HUES64 (cell line): ENCODE measurements around the gene PMEL.
"Not testable (repeated sequence)": the region's sequence is repeated elsewhere in the genome, so short reads cannot be mapped to it uniquely, and the experiment has no call there.

Experiments used
- H3K27ac ChIP-seq: 2 replicates; pipeline ENCODE4 v1.7.0; 2013; ENCODE audit warnings: low read depth, low read length, inconsistent platforms
- H3K27me3 ChIP-seq: 2 replicates; pipeline ENCODE4 v1.6.1; 2013; ENCODE audit warnings: mild to moderate bottlenecking, low read length; ENCODE audit not compliant: insufficient read depth
- H3K36me3 ChIP-seq: 2 replicates; pipeline ENCODE4 v1.6.1; 2013; ENCODE audit warnings: mild to moderate bottlenecking, low read length; ENCODE audit not compliant: insufficient read depth
- H3K4me1 ChIP-seq: 2 replicates; pipeline ENCODE4 v1.6.1; 2013; ENCODE audit warnings: mild to moderate bottlenecking, low read length, moderate library complexity; ENCODE audit not compliant: insufficient read depth
- H3K4me3 ChIP-seq: 2 replicates; pipeline ENCODE4 v1.5.1; 2013; ENCODE audit warnings: mild to moderate bottlenecking, low read length, moderate library complexity
- H3K9ac ChIP-seq: 2 replicates; pipeline ENCODE4 v1.6.1; 2013; ENCODE audit warnings: mild to moderate bottlenecking, low read depth, low read length
- H3K9me3 ChIP-seq: 2 replicates; pipeline ENCODE4 v1.6.1; 2013; ENCODE audit warnings: low read depth, low read length; ENCODE audit not compliant: insufficient read depth
- WGBS: fragments of 150-250, 120-280 bp; methylation state at CpG from one replicate; pipeline ENCODE4 v1.1.7; 2013; ENCODE audit warnings: missing lambda C conversion rate; 5-methylcytosine and 5-hydroxymethylcytosine counted together

The PMEL gene

DNA sequence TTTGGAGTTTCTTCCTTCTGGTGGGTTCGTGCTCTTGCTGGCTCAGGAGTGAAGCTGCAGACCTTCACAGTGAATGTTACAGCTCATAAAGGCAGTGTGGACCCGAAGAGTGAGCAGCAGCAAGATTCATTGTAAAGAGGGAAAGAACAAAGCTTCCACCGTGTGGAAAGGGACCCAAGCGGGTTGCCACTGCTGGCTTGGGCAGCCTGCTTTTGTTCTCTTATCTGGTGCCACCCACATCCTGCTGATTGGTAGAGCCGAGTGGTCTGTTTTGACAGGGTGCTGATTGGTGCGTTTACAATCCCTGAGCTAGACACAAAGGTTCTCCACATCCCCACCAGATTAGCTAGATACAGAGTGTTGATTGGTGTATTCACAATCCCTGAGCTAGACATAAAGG is 33.7 kb upstream of the PMEL start:
- not testable (repeated sequence) for H3K4me1 ChIP-seq, H3K9ac ChIP-seq, H3K9me3 ChIP-seq, H3K4me3 ChIP-seq, H3K27ac ChIP-seq, H3K27me3 ChIP-seq
- WGBS, result 93% methylated on average over 4 of the region's 6 CpGs
- peaks cover 33% of the 10 kb centered on the region for H3K36me3 ChIP-seq

DNA sequence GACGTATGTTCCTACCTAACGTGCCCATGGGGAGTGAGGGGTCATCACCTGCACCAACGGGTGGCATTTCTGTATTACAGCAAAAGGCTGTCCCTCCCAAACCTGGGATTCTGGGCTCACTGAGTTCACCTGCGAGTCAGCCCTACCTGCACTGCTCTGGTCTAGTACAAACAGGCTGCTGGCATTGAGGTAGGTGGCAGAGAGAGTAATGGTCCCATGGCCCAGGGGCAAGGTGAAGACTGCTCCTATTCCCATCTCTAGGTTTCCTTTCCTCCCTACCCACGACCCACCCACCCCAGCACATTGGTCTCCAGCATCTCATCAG is 31.7 kb upstream of the PMEL start:
- H3K9ac ChIP-seq, result peak overlapping the region; percentile 68
- WGBS, result 5% methylated on average over 5 of the region's 5 CpGs
- 0 out of 2 replicates have a peak overlapping the region, but pooled peaks have one; percentile 14 for H3K27ac ChIP-seq
- H3K36me3 ChIP-seq, result peaks cover 35% of the 10 kb centered on the region
- peak overlapping the region; percentile 77 for H3K4me3 ChIP-seq
- no peaks in the 10 kb centered on the region for H3K4me1 ChIP-seq
- H3K27me3 ChIP-seq, result no peaks in the 10 kb centered on the region
- no peaks in the 10 kb centered on the region for H3K9me3 ChIP-seq

DNA sequence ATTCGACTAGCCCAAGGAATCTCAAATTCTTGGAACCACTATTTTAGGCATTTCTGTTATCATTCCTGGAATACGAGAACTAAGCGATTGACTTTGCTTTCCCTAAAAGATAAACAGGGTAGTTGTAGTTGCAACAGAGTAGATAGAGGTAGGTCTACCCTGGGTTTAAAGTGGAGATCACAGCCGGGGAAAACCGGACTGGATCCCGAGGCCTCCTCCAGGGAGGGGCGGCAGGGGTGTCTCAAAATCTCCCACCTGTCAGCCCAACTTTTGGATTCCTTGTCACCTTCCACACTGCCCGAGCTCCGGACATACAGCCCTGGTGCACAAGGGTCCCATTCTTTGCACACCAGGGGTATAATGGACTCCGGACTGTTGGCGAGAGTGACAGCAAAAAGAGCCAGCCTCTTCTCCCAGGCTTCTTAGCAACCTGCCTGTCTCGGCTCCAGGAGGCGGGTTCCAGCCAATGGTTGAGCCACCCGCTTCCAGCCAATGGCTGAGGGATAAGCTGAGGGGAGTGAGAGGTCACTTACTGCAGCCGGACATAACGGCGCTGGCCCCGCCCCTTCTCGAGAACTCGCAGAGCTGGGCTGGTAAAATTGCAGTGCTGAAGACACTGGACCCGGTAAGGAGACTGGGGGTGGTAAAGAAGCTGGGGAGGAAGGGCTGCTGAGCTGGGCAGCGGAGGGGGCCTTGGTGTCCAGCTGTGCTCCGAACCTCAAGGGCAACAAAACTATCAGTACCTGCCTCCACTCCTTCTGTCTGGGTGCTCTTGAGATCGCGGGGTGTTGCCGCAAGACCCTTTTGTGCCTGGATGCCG is 31.1 kb upstream of the PMEL start, which contains the start of gene SUOX:
TSS of gene SUOX (plus strand) at position 562 of the 820 bp plus-strand sequence. CDS start 4,946 bp downstream, outside the sequence.
- H3K27ac ChIP-seq, result peak within 1 kb of the TSS; percentile 19; the same call in 1 of the 2 replicates
- H3K9me3 ChIP-seq, result no peaks in the 10 kb centered on the region
- 9% methylated on average over 27 of the region's 27 CpGs for whole genome bisulfite sequencing
- H3K27me3 ChIP-seq, result no peaks in the 10 kb centered on the region
- peaks cover 37% of the 10 kb centered on the region for H3K36me3 ChIP-seq
- no peaks in the 10 kb centered on the region for H3K4me1 ChIP-seq
- peak within 1 kb of the TSS; percentile 68 for H3K9ac ChIP-seq
- H3K4me3 ChIP-seq, result peak within 1 kb of the TSS; percentile 77

DNA sequence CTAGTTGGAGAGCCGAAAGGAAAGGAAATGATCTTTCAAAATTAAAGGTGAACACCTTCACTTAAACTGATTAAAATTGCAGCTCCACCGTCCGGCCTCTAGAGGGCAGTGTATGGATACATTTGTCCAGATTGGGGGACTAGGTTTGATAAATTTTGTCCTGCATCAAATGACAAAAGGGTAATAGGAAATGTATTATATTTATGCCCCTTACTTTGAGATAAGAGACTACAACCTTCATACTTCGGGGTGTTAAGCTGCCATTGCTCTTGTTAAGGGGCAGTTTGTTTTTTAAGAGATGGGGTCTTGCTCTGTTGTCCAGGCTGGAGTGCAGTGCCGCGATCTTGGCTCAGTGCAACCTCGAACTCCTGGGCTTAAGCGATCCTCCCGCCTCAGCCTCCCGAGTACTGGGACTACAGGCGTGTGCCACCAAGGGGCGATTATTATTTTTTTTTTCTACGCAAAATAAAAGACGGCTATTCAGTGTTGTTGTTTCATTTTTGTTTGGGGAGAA is 30.4 kb upstream of the PMEL start:
- WGBS, result 70% methylated on average over 13 of the region's 14 CpGs
- H3K9me3 ChIP-seq, result no peaks in the 10 kb centered on the region
- peak overlapping the region; percentile 19; the same call in 1 of the 2 replicates for H3K27ac ChIP-seq
- H3K4me1 ChIP-seq, result no peaks in the 10 kb centered on the region
- no peaks in the 10 kb centered on the region for H3K27me3 ChIP-seq
- peak overlapping the region; percentile 77 for H3K4me3 ChIP-seq
- H3K36me3 ChIP-seq, result peaks cover 43% of the 10 kb centered on the region
- no peak overlapping the region for H3K9ac ChIP-seq

DNA sequence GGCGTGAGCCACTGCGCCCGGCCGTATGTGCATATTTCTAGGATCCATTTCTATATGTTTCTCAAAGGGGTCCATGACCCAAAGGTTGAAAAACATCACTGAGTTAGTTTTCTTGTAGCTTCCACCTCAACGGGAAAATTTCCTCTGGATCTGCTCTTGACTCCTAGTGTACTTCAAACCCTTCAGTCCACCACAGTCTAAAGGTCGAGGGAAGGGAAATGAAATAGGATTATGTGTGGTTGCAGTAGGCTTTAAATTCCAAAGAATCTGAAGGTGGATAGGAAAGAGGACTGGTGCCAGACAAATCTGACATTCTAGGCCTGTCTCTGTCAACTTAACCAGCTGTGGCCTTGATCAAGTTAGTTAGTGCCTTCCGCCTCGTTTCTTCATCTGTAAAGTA is 29.5 kb upstream of the PMEL start:
- Histone ChIP-seq H3K36me3 (peaks cover 52% of the 10 kb centered on the region), H3K9me3 (no peaks in the 10 kb centered on the region), H3K27ac (no peak overlapping the region), H3K4me3 (no peak overlapping the region), H3K9ac (no peak overlapping the region), H3K27me3 (no peaks in the 10 kb centered on the region), H3K4me1 (no peaks in the 10 kb centered on the region)
- 93% methylated on average over 8 of the region's 8 CpGs for WGBS

DNA sequence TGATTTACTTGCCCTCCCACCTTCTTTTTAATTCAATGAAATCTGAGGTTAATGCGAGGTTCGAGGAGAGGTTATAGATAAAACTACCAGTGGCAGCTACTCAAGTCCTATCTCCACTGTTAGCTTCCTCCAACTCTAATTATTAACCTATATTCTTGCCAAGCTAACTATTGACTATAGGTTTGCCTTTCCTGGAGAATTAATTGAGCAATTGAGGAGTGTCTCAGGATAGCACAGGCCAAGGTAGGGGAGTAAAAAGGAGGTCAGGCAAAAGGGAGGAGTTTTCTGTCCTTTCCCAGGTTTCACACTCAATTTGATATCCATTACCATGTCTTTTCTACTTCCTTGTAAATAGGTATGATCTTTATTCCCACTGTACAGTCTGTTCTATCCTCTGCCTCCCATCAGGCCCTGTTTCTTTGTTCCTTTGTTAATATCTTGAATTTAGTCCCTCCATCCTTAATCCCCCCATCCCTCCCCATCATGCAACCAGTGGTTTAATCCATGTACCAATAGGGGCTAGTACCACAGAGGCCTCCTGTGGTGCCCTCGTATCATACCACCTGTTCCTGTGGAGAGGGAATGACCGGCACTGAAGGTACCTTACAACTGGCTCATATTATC is 27.5 kb upstream of the PMEL start:
- no peak overlapping the region for H3K9ac ChIP-seq
- WGBS, result 93% methylated on average over 2 of the region's 4 CpGs
- H3K4me1 ChIP-seq, result no peaks in the 10 kb centered on the region
- H3K9me3 ChIP-seq, result no peaks in the 10 kb centered on the region
- H3K36me3 ChIP-seq, result peaks cover 66% of the 10 kb centered on the region
- no peak overlapping the region for H3K27ac ChIP-seq
- H3K27me3 ChIP-seq, result no peaks in the 10 kb centered on the region
- no peak overlapping the region for H3K4me3 ChIP-seq

DNA sequence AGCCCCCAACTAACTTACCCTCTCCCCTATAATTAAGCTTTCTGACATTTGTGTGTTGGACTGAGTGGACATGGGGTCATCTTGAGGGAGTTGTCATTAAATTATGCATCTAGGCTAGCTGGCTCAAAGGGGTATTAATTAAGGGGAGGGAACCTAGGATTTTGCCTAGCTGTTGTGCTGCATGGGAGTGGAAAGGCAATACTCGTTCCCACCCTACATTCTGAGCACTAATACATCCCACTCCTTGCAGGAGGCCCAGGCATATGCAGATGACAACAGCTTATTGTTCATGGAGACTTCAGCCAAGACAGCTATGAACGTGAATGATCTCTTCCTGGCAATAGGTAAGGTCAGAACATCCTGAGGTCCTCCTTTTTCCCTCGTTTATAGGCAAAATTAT is 25.3 kb upstream of the PMEL start:
- no peak overlapping the region for H3K9ac ChIP-seq
- H3K27me3 ChIP-seq, result no peaks in the 10 kb centered on the region
- no peak overlapping the region for H3K27ac ChIP-seq
- H3K4me1 ChIP-seq, result no peaks in the 10 kb centered on the region
- H3K9me3 ChIP-seq, result no peaks in the 10 kb centered on the region
- WGBS, result 91% methylated on average over 3 of the region's 3 CpGs
- H3K36me3 ChIP-seq, result peaks cover 84% of the 10 kb centered on the region
- H3K4me3 ChIP-seq, result no peak overlapping the region

DNA sequence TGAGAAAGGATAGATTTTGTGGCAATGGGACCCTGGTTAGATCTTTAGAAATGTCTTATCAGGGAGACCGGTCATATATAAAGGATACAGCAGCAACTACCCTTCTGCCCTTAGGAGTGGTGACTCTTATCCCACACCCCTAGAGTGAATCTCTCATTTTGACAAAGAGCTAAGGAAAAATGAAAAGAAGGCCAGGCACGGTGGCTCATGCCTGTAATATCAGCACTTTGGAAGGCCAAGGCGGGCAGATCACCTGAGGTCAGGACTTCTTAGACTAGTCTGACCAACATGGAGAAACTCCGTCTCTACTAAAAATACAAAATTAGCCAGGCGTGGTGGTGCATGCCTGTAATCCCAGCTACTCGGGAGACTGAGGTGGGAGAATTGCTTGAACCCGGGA is 20.1 kb upstream of the PMEL start:
- 96% methylated on average over 7 of the region's 7 CpGs for WGBS
- not testable (repeated sequence) for H3K4me3 ChIP-seq, H3K9ac ChIP-seq, H3K4me1 ChIP-seq, H3K27me3 ChIP-seq, H3K9me3 ChIP-seq, H3K27ac ChIP-seq
- peaks cover 75% of the 10 kb centered on the region for H3K36me3 ChIP-seq

DNA sequence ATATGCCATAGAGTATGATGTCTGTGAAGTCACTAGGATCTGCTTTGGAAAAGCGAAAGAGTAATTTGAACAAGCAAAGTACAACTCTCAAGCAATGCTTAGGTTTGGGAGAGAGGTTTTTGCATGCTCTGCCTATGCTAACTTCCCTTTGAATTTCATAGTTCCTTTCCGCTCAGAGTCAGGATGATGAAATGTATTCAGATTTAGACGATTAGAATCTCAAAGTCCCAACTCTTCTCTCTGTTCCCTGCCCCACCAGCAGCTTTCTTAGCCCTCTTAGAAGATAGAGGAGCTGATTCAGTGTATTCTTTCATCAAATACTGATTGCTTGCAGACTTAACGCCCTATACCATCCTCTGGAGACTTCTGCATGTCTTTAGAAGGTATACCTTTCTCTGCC is 19.5 kb upstream of the PMEL start:
- H3K4me1 ChIP-seq, result no peaks in the 10 kb centered on the region
- peaks cover 74% of the 10 kb centered on the region for H3K36me3 ChIP-seq
- H3K27ac ChIP-seq, result no peak overlapping the region
- no peak overlapping the region for H3K4me3 ChIP-seq
- H3K27me3 ChIP-seq, result no peaks in the 10 kb centered on the region
- H3K9me3 ChIP-seq, result no peaks in the 10 kb centered on the region
- 89% methylated on average over 4 of the region's 4 CpGs for WGBS
- no peak overlapping the region for H3K9ac ChIP-seq

DNA sequence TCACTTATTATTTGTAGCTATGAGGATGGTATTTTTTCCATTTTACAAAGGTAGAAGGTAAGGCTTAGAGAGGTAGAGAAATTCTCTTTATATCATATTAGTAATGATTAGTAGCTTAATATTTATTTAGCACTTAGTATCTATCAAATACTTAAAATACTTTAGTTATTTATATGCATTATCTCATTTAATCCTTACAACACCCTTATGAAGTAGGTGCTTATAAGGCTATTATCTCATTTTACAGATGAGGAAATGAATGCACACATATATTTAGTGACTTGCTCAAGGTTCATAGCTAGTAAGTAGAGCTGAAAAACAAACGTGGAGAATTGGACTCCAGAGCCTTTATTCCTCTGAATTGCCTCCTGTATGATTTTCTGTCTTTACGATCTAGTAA is 19.0 kb upstream of the PMEL start:
- no peaks in the 10 kb centered on the region for H3K9me3 ChIP-seq
- H3K4me1 ChIP-seq, result no peaks in the 10 kb centered on the region
- H3K27me3 ChIP-seq, result no peaks in the 10 kb centered on the region
- H3K36me3 ChIP-seq, result peaks cover 73% of the 10 kb centered on the region
- H3K9ac ChIP-seq, result no peak overlapping the region
- H3K4me3 ChIP-seq, result no peak overlapping the region
- no peak overlapping the region for H3K27ac ChIP-seq
- whole genome bisulfite sequencing, result 91% methylated on average over 1 of the region's 2 CpGs

DNA sequence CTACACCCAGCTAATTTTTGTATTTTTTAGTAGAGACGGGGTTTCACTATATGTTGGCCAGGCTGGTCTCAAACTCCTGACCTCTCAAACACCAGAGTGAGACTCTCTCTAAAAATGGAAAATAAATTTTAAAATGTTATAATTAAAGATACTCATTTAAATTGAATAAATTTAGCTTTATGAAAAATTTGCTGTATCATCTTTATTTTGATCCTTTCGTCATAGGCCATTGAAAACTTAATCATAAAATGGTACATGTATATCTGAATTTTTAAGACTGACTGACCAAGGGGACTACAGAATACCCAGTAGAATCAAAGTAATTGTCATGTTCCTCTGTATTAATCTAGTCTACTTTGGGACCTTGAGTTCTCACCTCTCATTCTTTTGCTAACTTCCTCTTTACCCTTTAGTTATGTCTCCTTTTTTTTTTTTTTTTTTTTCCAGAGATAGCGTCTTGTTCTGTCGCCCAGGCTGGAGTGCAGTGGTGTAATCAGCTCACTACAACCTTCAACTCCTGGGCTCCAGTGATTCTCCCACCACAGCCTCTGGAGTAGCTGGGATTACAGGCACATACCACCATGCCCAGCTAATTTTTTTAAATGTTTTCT is 17.5 kb upstream of the PMEL start:
- H3K27me3 ChIP-seq, result no peaks in the 10 kb centered on the region
- H3K9me3 ChIP-seq, result no peaks in the 10 kb centered on the region
- H3K4me3 ChIP-seq, result no peak overlapping the region
- 90% methylated on average over 3 of the region's 4 CpGs for WGBS
- H3K36me3 ChIP-seq, result peaks cover 69% of the 10 kb centered on the region
- H3K27ac ChIP-seq, result no peak overlapping the region
- H3K4me1 ChIP-seq, result no peaks in the 10 kb centered on the region
- no peak overlapping the region for H3K9ac ChIP-seq
